Iris pigment epithelial cell (primary cell): ENCODE measurements around the gene RAB15.
"Not testable (repeated sequence)": the region's sequence is repeated elsewhere in the genome, so short reads cannot be mapped to it uniquely, and the experiment has no call there.

Experiments
- DNase-seq: peaks from one replicate; pipeline ENCODE4 v3.0.0-alpha.2; 2011; ENCODE audit warnings: low read depth

RAB15 gene

GRCh38 chr14:64937821-64938193 is 34.3 kb downstream of the RAB15 start:
- no peak for DNase-seq

- DNase-seq: no peak
These were observed 34.8 kb downstream of the RAB15 start for GRCh38 chr14:64937171-64937820.

GRCh38 chr14:64935508-64935907 is 36.6 kb downstream of the RAB15 start:
- no peak for DNase-seq

DNA sequence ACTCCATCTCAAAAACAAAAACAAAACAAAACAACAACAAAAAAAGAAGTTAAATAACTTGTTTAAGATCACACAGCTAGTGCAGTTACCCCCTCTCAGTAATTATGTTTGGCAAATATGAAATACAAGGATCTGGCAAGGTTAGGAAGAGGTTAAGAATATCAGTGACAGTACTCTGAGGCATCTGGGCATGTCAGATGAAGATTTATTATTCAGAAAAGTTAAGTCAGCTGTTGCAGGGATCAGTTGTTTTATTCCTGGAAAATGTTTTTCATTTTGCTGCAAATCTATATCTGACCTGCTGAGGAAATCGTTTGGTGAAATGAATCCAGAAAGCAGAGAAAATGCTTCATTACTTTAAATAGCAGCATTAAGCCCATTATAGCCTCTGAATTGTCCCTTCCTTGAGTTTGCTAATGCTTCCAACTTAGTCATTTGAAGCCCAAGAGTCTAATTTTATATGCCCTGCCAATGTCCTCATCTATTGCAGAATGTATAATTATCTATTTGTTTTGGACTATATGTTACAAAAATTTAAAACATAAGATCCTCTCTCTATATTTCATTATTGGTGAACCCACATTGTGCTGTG is 37.7 kb downstream of the RAB15 start:
- DNase-seq: no peak

GRCh38 chr14:64932231-64932630 is 39.9 kb downstream of the RAB15 start:
- no peak for DNase-seq

GRCh38 chr14:64931123-64931522 is 41.0 kb downstream of the RAB15 start:
- DNase-seq: no peak

GRCh38 chr14:64930085-64930843 is 41.9 kb downstream of the RAB15 start:
- no peak for DNase-seq

GRCh38 chr14:64929014-64929359 is 43.1 kb downstream of the RAB15 start:
- no peak for DNase-seq

GRCh38 chr14:64928239-64929013 is 43.7 kb downstream of the RAB15 start:
- no peak for DNase-seq

GRCh38 chr14:64927031-64927430 is 45.1 kb downstream of the RAB15 start:
- no peak for DNase-seq

DNA sequence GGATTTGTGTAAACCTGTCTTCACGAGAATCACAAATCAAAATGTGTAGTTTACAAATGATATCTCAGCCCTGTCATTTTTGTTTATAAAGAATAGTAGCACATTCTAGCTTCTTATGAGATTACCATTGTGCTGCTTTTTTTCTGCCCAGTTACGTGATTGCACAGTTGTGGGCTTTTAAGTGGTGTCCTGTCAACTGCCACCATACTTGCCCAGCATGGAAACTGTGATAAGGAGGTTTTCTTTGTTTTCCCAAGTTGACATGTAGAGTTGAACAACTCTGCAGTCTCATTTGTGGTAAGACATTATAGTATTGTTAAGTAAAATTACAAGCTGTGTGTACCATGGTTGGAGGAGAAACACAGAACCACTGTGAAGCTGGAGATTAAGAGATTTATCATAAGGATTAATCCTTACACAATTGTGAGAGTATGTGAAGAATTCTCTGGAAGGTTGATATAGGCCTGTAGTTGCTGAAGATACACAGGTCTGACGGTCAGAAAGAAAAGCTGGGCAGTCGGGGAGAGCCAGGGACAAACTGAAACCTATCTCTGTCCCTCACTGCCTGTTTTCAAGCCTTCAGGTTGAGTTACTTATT is 45.6 kb downstream of the RAB15 start:
- no peak for DNase-seq

DNA sequence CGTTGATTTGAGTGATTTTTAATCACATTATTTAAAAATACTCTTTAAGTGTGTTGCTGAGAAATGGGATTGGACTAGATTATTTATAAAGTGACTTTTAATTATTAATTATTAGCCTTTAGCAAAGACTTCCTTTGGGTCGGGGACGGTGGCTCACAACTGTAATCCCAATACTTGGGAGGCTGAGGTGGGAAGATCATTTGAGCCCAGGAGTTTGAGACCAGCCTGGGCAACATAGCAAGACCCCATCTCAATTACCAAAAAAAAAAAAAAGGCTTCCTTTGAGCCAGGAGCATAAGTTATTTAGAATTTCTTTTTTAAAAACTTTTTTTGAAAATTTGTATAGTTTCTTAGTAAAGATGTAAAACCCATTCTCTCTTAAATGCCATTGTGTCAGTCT is 49.1 kb downstream of the RAB15 start:
- DNase-seq: no peak

GRCh38 chr14:64920465-64920864 is 51.7 kb downstream of the RAB15 start:
- peak; percentile 30 for DNase-seq

- DNase-seq: no peak
These were observed 52.5 kb downstream of the RAB15 start for GRCh38 chr14:64919618-64920017.

DNA sequence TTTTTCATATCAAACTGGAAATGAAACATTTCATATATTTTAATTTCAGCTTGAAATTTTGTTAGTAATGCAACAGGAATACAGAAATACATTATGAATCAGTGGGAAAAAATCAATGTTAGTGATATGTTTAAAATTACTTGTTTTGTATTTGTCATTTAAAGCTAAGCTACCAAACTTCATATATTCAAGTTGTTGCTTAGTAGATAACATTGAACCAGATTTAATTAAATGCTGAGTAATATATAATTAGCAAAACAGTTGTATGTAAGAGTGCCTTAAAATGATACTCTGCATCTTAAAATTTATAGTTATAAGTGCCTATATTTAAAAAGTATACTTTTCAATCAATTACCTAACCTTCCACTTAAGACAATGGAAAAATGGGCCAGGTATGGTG is 52.9 kb downstream of the RAB15 start:
- no peak for DNase-seq

GRCh38 chr14:64918216-64918615 is 53.9 kb downstream of the RAB15 start:
- DNase-seq: peak; percentile 28

DNA sequence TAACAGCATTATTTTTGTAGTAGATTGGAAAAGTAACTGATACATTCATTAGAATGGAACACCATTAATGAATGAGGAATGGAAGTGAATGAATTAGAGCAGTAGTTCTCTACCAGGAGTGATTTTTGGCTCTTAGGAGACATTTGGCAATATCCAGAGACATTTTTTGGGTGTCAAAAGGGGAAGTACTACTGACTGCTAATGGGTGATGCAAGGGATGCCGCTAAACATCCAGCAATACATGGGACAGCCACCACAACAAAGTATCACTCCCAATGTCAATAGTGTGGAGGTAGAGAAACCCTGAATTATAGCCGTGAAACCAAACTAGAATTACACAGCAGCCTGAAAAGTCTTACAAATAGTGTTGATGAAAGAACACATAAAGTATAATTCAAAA is 56.3 kb downstream of the RAB15 start:
- DNase-seq: no peak

GRCh38 chr14:64915029-64915424 is 57.1 kb downstream of the RAB15 start:
- no peak for DNase-seq

DNA sequence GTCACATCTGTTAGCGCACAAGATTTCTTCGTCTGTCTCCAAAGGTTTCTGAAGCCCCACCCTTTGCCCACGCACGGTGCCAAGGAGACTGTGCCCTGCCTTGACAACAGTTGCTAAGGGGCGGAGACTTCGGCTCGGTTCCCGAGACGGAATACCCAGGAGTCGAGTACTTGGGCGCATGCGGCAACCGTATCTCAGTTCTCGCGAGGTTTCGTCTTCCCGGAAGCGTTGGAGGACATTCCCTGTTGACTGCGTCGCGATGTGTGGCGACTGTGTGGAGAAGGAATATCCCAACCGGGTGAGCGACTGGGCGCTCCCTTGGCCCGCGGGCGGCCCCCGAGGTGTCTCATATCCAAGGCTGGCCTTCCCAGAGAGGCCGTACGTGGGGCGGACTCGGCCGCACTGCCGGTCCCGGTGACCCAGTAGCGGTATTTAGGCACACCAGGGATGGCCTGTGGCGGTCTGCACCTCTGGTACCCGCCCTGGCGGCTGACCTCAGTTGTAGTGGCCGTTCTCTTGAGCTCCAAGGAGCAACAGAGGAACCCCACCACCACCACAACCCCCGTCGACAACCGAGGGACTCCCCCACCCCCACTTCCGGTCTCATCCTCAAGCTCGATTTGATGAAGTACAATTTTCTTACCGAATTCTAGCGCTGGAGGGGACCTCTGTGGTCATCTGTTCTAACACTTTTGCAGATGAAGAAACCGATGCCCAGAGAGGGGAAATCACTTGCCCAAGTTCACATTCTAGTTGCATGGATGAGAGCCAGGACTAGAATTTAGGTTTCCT is 57.7 kb downstream of the RAB15 start, which contains the start of gene CHURC1:
Gene CHURC1, plus strand, starts transcription at position 219 of the 792 bp plus-strand sequence. Its CDS starts 41 bp downstream, at position 260.
- peak; percentile 97 for DNase-seq

DNA sequence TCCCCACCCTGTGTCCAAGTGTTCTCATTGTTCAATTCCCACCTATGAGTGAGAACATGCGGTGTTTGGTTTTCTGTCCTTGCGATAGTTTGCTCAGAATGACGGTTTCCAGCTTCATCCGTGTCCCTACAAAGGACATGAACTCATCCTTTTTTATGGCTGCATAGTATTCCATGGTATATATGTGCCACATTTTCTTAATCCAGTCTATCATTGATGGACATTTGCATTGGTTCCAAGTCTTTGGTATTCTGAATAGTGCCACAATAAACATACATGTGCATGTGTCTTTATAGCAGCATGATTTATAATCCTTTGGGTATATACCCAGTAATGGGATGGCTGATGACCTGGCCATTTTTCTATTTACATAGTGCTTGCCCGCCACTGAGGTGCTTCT is 58.7 kb downstream of the RAB15 start:
- DNase-seq: not testable (repeated sequence)

- DNase-seq: peak; percentile 47
These were observed 59.9 kb downstream of the RAB15 start for GRCh38 chr14:64912261-64912660.
